ENCODE results near the gene IFRD2.

GRCh38 chr3:50249457-50249856, 42.8 kb downstream of the IFRD2 start:
- TF ChIP-seq CTCF (IDR thresholded peaks at IDR 0.05; ENCODE audit: low read depth, low read length) = no peak
- TF ChIP-seq POLR2A (IDR thresholded peaks at IDR 0.05; ENCODE audit: extremely low read depth, insufficient read length) = no peak
